Dermis microvascular lymphatic vessel endothelial cell (primary cell): ENCODE results near the gene APOBEC3B. TPM values are rescaled to one million over a fixed set of nuclear protein-coding genes. Genes with fewer than 3 reads are reported as not detected.
"Not testable (repeated sequence)": the region's sequence is repeated elsewhere in the genome, so short reads cannot be mapped to it uniquely, and the experiment has no call there.

Source experiments
- DNase-seq, 2 donors: peaks; one replicate each; pipeline versions ENCODE4 v3.0.0 to v3.0.0-alpha.2; 2010; ENCODE audit warnings: low read depth in 2 of 2
- total RNA-seq: library from RNA; depleted of rRNA; stranded (reverse); fragments of >200 nt; gene quantifications from 2 replicates; pipeline ENCODE4 v1.2.1, GENCODE V29; 2014

APOBEC3B gene
- total RNA-seq, 1 donor from 2014 or later, result 1.3 TPM

DNA sequence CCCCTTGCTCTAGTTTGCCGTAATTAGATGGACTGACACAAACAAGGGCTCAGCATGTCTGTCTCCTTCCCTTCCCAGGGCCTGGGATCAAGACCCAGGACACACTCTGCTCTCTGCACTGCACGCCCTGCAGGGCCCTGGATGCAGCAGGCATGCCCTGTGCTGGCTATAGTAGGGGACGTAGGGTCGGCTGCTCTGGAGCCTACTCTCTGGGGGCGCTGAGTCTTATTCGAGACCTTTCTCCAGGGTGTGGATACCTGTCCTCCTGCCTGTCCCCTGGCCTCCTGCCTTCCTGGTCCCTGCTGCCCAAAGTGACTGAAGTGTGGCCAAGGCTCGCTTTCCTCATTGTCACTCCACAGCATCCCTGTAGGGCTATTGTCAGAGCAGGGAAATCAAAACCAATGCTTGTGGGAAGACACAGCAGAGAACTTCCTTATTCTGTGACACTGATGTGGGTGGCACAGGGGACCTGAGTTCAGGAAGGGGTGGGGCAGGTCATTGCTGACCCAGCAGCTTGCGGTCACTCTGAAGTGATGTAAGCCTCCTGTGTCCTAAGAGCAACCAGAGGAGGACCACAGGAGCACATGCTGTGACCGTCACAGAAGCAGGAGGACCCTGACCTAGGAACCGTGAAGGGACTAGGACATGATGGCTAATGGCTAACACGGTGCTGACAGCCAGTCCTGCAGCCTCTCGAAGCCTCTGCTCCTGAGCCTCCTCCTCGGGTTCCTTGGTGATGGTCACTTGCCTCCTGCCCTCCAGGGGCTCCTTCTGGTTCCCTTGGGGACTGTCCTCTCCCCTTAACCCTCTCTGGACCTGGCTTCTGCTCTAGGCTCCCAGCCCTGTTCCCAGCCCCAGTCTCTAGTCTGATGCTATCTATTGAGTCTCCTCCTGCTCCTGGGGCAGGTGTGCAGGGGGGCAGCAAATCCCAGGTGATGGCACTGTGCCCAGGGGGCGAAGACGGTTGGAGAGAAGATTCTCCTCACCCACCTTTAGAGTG lies 14.4 kb upstream of the APOBEC3B start:
- no peak for DNase-seq

GRCh38 chr22:38968801-38969200 lies 13.3 kb upstream of the APOBEC3B start:
- no peak for DNase-seq

- peak in 1 of 2 donors; percentile 25 for DNase-seq
These were observed 11.6 kb upstream of the APOBEC3B start for GRCh38 chr22:38970551-38970950.

GRCh38 chr22:38971202-38971601 lies 10.9 kb upstream of the APOBEC3B start:
- DNase-seq, result no peak

- DNase-seq, result no peak
These were observed 10.4 kb upstream of the APOBEC3B start for GRCh38 chr22:38971791-38972190.

- no peak for DNase-seq
These were observed 9.6 kb upstream of the APOBEC3B start for GRCh38 chr22:38972558-38972957.

DNA sequence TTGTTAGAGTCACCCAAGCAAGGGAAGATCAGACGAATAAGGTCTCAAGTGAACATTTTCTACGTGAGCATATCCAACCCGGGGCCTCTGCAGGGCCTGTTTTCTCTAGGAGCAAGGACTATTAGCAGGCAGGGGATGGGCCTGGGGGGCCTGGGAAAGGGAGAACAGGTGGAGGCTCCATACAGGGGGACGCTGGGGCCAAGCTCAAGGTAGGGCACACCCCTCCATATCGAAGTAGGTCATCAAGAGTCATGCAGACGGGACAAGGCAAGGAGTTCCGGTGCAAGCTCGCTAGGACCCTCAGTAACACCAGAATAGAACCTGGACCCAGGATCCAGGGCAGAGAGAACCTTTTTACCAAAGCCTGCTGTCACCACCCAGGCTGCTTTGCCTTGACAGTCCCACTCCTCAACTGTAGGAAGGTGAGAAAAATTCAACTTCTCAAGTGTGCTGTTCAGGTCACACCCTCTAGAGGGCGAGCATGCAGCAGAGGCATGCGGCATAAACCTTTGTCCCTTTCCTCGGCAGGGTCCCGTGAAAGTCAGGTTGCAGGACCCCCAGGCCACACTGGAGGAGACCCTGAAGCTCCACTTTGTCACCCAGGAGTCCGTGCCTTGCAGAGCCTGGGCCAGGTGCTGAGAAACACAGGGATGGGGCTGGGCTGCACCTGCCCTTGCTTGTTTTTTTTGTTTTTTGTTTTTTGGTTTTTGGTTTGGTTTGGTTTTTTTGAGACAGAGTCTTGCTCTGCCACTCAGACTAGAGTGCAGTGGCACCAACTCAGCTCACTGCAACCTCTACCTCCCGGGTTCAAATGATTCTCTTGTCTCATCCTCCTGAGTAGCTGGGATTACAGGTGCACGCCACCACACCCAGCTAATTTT lies 8.6 kb upstream of the APOBEC3B start:
- peak in 1 of 2 donors; percentile 45 for DNase-seq

DNA sequence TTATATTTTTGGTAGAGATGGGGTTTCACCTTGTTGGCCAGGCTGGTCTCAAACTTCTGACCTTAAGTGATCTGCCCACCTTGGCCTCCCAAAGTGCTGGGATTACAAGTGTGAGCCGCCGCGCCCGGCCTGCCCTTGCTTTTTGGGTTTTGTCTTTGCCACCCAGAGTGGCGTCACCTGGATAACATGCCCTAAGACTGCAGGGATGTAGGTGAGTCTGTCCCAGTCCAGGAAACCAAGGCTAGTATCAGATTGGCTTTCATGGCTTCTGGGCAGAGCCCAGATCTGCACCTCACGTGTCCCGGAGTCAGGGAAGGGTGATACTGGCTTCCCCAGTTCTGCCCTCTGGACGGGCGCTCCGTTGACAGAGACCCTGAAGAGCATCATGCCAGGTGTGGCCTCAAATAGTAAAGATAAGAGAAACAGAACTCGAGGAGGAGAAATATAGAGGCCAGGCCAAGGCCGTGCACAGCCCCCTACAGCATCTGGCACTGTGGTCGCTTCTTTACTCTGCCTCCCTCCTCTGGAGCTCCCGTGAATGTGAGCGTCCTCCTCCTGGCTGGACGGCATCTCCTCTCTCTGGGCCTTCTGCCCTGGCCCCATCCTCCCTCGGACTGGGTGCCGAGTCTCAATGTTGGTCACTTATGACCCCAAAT lies 7.8 kb upstream of the APOBEC3B start:
- DNase-seq, result no peak

- DNase-seq, result no peak
These were observed 7.3 kb upstream of the APOBEC3B start for GRCh38 chr22:38974826-38975175.

DNA sequence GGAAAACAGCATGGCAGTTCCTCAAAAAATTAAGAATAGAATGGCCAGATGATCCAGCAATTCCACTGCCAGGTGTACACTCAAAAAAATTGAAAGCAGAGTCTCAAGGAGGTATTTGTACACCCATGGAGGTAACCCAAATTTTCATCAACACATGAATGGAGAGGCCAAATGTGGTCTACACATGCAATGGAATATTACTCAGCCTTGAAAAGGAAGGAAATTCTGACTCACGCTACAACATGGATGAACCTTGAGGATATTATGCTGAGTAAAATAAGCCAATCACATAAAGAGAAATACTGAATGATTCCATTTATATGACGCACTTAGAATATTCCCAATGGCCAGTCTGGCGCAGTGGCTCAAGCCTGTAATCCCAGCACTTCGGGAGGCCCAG lies 4.9 kb upstream of the APOBEC3B start:
- not testable (repeated sequence) for DNase-seq

DNA sequence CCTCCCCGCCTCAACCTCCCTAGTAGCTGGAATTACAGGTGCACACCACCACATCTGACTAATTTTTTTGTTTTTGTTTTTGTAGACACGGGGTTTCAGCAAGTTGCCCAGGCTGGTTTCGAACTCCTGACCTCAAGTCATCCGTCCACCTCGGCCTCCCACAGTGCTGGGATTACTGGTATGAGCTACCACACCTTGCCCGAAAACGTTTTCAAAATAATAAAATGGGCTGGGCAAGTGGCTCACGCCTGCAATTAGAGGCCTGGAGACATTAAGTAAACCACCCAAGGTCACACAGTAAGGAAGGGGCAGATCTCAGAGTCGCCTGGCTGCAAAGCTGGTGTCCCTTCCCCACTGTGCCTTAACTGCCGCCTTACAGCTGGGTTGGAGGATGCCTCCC lies 1.6 kb upstream of the APOBEC3B start:
- not testable (repeated sequence) for DNase-seq

DNA sequence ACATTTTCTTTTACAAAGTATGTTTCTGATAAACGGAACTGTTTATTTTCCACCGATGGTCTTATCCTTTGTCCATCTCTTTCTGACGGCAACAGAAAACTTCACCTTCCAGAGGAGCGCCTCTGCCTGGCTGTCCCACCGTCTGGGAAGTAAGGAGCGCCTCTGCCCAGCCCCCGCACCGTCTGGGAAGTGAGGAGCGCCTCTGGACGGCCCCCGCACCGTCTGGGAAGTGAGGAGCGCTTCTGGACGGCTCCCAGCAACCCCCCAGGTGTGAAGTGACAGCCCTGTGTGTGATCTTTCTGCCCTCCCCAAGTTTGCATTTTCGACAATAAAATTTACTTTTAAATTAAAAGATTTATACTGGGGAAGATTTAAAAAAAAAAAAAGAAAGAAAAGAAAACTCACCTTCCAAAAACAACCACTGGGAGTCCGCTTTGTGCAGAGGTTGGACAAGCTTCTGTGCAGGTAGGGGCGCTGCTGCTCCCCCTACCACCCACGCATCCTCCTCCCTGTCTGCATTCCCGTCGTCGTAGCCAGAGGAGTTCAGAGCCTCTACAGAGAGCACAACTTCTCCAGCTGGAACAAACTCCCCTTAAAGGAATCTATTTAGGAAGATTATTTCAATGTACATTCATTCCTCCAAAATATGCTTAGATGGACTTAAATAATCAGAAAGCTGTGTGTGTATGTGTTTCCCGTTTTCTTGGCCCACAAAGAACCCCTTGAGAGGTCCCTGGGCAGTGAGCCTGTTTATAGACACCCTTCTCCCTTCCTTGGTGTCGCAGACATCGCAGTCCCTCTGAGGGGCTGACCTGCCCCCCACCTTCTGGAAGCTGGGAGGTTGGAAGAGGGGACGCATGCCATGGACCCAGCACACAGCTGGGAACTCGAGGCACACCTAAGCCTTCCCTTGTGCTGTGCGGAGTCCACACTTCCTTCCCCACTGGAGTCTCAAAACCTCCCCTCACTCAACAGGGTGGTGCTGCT lies 849 bp upstream of the APOBEC3B start:
- peak in 1 of 2 donors; percentile 18 for DNase-seq

- no peak for DNase-seq
These were observed 2.1 kb downstream of the APOBEC3B start for GRCh38 chr22:38984224-38984623.

DNA sequence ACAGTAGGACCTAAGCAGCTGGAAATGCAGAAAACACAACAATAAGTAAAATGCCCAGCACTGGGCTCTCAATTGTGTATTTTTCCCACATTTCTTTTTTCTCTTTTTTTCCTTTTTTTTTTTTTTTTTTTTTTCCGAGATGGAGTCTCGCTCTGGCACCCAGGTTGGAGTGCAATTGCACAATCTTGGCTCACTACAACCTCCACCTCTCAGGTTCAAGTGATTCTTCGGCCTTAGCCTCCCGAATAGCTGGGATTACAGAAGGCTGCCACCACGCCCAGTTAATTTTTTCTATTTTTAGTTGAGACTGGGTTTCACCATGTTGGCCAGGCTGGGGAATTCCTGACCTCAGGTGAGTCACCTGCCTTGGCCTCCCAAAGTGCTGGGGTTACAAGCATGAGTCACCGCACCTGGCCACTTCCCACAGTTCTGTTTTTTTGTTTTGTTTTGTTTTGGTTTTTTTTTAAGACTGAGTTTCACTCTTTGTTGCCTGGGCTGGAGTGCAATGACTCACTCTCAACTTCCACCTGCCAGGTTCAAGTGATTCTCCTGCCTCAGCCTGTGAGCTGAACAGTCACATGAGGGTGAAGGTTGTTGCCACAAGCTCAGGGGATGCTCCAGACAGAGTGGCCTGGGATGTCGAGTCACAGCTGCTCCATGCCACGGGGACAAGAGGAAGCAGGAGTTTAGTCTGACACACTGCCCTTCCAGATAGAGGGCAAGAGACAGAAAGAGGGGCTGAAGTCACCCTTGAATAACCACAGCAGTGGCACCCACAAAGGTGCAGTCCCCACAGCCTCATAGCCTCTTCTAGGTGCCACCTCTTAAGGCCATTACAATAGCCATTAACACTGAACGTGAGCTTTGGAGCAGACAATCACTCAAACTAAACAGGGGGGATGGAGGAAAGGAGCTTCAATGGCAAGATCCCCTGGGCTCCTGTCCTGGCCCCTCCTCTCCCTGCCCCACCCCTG lies 2.9 kb downstream of the APOBEC3B start:
- DNase-seq, result peak in 1 of 2 donors; percentile 55

DNA sequence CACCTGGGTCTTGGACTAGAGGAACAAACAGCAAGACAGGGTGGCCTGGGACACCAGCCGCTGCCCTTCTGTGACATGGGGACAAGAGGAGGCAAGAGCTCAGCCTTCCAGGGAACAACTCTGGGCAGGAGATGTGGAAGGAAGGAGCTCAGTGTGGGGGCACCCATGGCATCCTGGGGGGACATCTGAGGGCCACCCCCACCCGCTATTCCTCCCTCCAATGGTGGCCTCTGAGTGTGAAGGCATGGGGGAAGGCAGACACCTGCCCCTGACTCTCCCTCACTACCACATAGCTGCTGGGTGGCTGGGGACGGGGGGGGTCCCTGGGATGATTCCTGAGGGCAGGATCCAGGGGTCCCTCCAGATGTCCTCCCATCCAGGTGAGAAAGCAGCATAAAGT lies 4.5 kb downstream of the APOBEC3B start:
- DNase-seq, result no peak

DNA sequence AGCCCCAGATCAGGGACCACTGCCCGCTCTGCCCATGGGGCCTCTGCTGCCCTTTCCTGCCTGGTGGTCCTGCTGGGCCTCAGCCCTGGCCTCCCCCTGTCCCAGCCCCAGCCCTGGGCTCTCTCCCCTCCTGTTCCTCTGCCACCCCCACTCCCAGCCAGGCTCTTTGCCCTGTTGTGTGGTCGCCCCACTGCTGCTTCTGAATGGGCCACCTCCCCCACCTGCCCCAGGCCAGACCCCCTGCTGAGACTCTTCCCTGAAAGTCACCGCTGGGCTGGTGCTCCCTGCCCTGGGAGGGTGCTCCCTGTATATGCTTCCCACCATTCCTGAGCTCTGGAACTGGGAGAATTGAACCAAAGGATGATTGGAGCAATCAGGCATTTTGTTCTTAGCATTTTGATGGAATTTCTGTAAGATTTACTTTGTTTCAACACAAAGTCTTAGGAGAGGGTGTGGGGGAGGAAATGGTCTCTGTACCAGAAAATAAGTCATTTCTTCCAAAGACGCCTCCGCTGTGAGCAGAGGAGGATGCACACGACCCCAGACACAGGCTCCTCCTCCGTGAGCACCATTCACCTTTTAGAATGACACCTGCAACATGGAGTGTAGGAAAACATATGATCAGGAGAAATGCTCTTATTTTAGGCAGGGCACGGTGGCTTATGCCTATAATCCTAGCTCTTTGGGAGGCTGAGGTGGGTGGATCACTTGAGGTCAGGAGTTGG lies 5.2 kb downstream of the APOBEC3B start:
- no peak for DNase-seq

DNA sequence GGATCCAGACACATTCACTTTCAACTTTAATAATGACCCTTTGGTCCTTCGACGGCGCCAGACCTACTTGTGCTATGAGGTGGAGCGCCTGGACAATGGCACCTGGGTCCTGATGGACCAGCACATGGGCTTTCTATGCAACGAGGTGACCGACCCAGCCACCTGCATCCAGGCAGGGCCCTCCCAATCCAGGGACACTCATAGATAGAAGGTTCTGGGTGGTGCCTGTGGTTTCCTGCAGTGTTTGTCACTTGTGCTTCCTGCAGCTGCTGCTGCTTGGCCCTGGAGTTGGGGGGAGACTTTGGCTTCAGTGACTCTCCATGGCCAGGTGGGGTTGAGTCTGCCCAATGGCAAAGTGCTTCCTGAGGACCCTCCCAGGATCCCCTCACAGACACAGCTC lies 7.3 kb downstream of the APOBEC3B start:
- no peak for DNase-seq

- not testable (repeated sequence) for DNase-seq
These were observed 10.8 kb downstream of the APOBEC3B start for GRCh38 chr22:38992871-38993371.
